Esophagus squamous epithelium (tissue), 4 donors: Measurements from ENCODE around the gene ANO2.

Experiments used
- CTCF ChIP-seq, 6 experiments: fragments of 450-650 bp in 4 of 6; fragments of 200-600 bp in 2 of 6; sonication (generic) in 2 of 6; IDR thresholded peaks; one replicate each; pipeline ENCODE4 v1.5.1; 2016 to 2019; ENCODE audit warnings: antibody characterized with exemption in 6 of 6, mild to moderate bottlenecking in 4 of 6, moderate library complexity in 4 of 6
- POLR2A ChIP-seq, 4 donors: fragments of 450-650 bp; IDR thresholded peaks; one replicate each; pipeline ENCODE4 v1.6.1; 2017; ENCODE audit warnings: antibody characterized with exemption in 4 of 4, mild to moderate bottlenecking in 4 of 4, moderate library complexity in 3 of 4

- no peak for TF ChIP-seq CTCF (IDR thresholded peaks at IDR 0.05)
- no peak for TF ChIP-seq POLR2A (IDR thresholded peaks at IDR 0.05)
Observed at GRCh38 chr12:5626151-5626550, 318.9 kb downstream of the ANO2 start.
